ENCODE data around the gene IL10RA.

DNA sequence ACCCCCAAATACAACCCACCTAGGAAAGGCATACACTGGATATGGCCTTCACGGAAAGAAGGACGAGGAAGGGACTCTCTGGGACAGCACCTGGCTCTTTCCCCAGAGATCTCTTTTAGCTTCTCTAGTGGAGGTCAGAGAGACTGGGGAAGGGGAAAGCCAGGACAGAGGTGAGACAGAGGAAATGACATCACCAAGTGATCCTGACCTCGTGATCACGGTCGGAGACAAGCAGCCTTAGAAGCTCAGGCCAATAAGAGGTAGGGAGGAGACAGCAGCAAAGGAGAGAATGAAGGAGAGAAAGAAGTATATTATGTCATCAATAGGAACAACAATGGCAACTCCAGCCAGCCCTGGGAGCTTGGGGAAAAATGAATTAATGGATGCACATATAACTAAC is 41.6 kb upstream of the IL10RA start:
- TF ChIP-seq, protein P1, sequence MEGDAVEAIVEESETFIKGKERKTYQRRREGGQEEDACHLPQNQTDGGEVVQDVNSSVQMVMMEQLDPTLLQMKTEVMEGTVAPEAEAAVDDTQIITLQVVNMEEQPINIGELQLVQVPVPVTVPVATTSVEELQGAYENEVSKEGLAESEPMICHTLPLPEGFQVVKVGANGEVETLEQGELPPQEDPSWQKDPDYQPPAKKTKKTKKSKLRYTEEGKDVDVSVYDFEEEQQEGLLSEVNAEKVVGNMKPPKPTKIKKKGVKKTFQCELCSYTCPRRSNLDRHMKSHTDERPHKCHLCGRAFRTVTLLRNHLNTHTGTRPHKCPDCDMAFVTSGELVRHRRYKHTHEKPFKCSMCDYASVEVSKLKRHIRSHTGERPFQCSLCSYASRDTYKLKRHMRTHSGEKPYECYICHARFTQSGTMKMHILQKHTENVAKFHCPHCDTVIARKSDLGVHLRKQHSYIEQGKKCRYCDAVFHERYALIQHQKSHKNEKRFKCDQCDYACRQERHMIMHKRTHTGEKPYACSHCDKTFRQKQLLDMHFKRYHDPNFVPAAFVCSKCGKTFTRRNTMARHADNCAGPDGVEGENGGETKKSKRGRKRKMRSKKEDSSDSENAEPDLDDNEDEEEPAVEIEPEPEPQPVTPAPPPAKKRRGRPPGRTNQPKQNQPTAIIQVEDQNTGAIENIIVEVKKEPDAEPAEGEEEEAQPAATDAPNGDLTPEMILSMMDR (conservative IDR thresholded peaks at IDR 0.05; ENCODE audit: low read depth in 2 of 2): no peak
- no peak for TF ChIP-seq POLR2AphosphoS5 (IDR thresholded peaks at IDR 0.05; ENCODE audit: low read depth)
- no peak for TF ChIP-seq EZH2 (IDR thresholded peaks at IDR 0.05; ENCODE audit: low read depth, unreplicated experiment)
- no peak for TF ChIP-seq EZH2phosphoT487 (IDR thresholded peaks at IDR 0.05; ENCODE audit: unreplicated experiment)
- no peak for TF ChIP-seq ZNF331 (CRISPR knock-in tag; IDR thresholded peaks at IDR 0.05; ENCODE audit: low read depth)
- TF ChIP-seq CREB1 (CRISPR knock-in tag; IDR thresholded peaks at IDR 0.05; ENCODE audit: low read depth): no peak
- TF ChIP-seq, protein P2, sequence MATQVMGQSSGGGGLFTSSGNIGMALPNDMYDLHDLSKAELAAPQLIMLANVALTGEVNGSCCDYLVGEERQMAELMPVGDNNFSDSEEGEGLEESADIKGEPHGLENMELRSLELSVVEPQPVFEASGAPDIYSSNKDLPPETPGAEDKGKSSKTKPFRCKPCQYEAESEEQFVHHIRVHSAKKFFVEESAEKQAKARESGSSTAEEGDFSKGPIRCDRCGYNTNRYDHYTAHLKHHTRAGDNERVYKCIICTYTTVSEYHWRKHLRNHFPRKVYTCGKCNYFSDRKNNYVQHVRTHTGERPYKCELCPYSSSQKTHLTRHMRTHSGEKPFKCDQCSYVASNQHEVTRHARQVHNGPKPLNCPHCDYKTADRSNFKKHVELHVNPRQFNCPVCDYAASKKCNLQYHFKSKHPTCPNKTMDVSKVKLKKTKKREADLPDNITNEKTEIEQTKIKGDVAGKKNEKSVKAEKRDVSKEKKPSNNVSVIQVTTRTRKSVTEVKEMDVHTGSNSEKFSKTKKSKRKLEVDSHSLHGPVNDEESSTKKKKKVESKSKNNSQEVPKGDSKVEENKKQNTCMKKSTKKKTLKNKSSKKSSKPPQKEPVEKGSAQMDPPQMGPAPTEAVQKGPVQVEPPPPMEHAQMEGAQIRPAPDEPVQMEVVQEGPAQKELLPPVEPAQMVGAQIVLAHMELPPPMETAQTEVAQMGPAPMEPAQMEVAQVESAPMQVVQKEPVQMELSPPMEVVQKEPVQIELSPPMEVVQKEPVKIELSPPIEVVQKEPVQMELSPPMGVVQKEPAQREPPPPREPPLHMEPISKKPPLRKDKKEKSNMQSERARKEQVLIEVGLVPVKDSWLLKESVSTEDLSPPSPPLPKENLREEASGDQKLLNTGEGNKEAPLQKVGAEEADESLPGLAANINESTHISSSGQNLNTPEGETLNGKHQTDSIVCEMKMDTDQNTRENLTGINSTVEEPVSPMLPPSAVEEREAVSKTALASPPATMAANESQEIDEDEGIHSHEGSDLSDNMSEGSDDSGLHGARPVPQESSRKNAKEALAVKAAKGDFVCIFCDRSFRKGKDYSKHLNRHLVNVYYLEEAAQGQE (IDR thresholded peaks at IDR 0.05; ENCODE audit: unreplicated experiment): no peak
